Astrocyte (in vitro differentiated cells and primary cell): ENCODE data around the gene ZNF543. TPM values are rescaled to one million over a fixed set of nuclear protein-coding genes. Genes with fewer than 3 reads are reported as not detected.

ENCODE experiments used
- DNase-seq: peaks from one replicate; pipeline ENCODE4 v3.0.0-alpha.2; 2010; ENCODE audit warnings: low read depth
- FAIRE-seq: peaks from 2 replicates; lab custom pipeline; 2011; peaks lifted over from hg19 to GRCh38; lab: Jason Lieb, UNC
- H2AFZ ChIP-seq: 2 replicates; pipeline ENCODE4 v1.6.0; 2012; ENCODE audit warnings: low read depth, low read length, inconsistent platforms
- H3K27ac ChIP-seq: 2 replicates; pipeline ENCODE4 v1.5.1; 2011; ENCODE audit warnings: low read depth, low read length, inconsistent platforms
- H3K27me3 ChIP-seq: 2 replicates; pipeline ENCODE4 v1.6.0; 2011; ENCODE audit warnings: low read length, inconsistent platforms; ENCODE audit not compliant: insufficient read depth
- H3K36me3 ChIP-seq: 2 replicates; pipeline ENCODE4 v1.5.1; 2011; ENCODE audit warnings: low read length, inconsistent platforms; ENCODE audit not compliant: insufficient read depth
- H3K4me1 ChIP-seq: 2 replicates; pipeline ENCODE4 v1.5.1; 2011; ENCODE audit warnings: low read length, inconsistent platforms; ENCODE audit not compliant: insufficient read depth
- H3K4me2 ChIP-seq: 2 replicates; pipeline ENCODE4 v1.6.0; 2012; ENCODE audit warnings: low read length, inconsistent platforms
- H3K4me3 ChIP-seq: 2 replicates; pipeline ENCODE4 v1.5.1; 2011; ENCODE audit warnings: low read depth, mild to moderate bottlenecking, low read length, inconsistent platforms; ENCODE audit not compliant: insufficient read depth
- H3K79me2 ChIP-seq: 2 replicates; pipeline ENCODE4 v1.6.0; 2012; ENCODE audit warnings: mild to moderate bottlenecking, low read length, inconsistent platforms; ENCODE audit not compliant: insufficient read depth
- H3K9ac ChIP-seq: 2 replicates; pipeline ENCODE4 v1.6.0; 2012; ENCODE audit warnings: mild to moderate bottlenecking, low read length, inconsistent platforms
- H3K9me3 ChIP-seq: 2 replicates; pipeline ENCODE4 v1.5.1; 2012; ENCODE audit warnings: low read depth, mild to moderate bottlenecking, low read length, inconsistent platforms; ENCODE audit not compliant: insufficient read depth
- H4K20me1 ChIP-seq: 2 replicates; pipeline ENCODE4 v1.6.0; 2012; ENCODE audit warnings: low read length, inconsistent platforms; ENCODE audit not compliant: insufficient read depth
- H3K27ac Mint-ChIP-seq: one replicate; pipeline ENCODE4 v1.8.0; 2021; ENCODE audit warnings: mild to moderate bottlenecking, mixed read lengths; ENCODE audit not compliant: unreplicated experiment
- H3K27me3 Mint-ChIP-seq: one replicate; pipeline ENCODE4 v1.8.0; 2021; ENCODE audit warnings: low read depth, mixed read lengths; ENCODE audit not compliant: unreplicated experiment
- H3K36me3 Mint-ChIP-seq: one replicate; pipeline ENCODE4 v1.8.0; 2021; ENCODE audit warnings: low read depth, mixed read lengths; ENCODE audit not compliant: unreplicated experiment
- H3K4me1 Mint-ChIP-seq: one replicate; pipeline ENCODE4 v1.8.0; 2021; ENCODE audit warnings: low read depth, mixed read lengths; ENCODE audit not compliant: unreplicated experiment
- H3K4me3 Mint-ChIP-seq: one replicate; pipeline ENCODE4 v1.8.0; 2021; ENCODE audit warnings: mild to moderate bottlenecking, moderate library complexity, mixed read lengths; ENCODE audit not compliant: unreplicated experiment
- H3K9me3 Mint-ChIP-seq: one replicate; pipeline ENCODE4 v1.8.0; 2021; ENCODE audit warnings: mild to moderate bottlenecking, mixed read lengths; ENCODE audit not compliant: unreplicated experiment
- CTCF ChIP-seq: IDR thresholded peaks from 2 replicates; pipeline ENCODE4 v1.5.1; 2011; ENCODE audit warnings: low read depth, mild to moderate bottlenecking, inconsistent platforms, low read length, moderate library complexity; ENCODE audit not compliant: insufficient read depth
- EZH2 ChIP-seq: IDR thresholded peaks from 2 replicates; pipeline ENCODE4 v1.6.1; 2012; ENCODE audit warnings: mild to moderate bottlenecking, low read length, inconsistent platforms; ENCODE audit not compliant: insufficient read depth
- total RNA-seq: library from RNA; stranded (reverse); gene quantifications from 2 replicates; pipeline ENCODE4 v1.2.1, GENCODE V29; 2021

The ZNF543 gene
- total RNA-seq, 1 donor from 2014 or later: 9.5 TPM

- H2AFZ ChIP-seq: peak overlapping the region; percentile 88
- peaks cover 34% of the 10 kb centered on the region for H4K20me1 ChIP-seq
- peaks cover 22% of the 10 kb centered on the region for H3K4me1 ChIP-seq
- peak overlapping the region; percentile 90 for H3K4me2 ChIP-seq
- no peak overlapping the region for H3K27ac Mint-ChIP-seq
- TF ChIP-seq CTCF: no peak
- no peak for TF ChIP-seq EZH2
- H3K4me1 Mint-ChIP-seq: peaks cover 37% of the 10 kb centered on the region
- H3K36me3 ChIP-seq: peaks cover 8% of the 10 kb centered on the region
- H3K27me3 ChIP-seq: no peaks in the 10 kb centered on the region
- FAIRE-seq: no peak
- H3K9me3 Mint-ChIP-seq: peaks cover 6% of the 10 kb centered on the region
- H3K27ac ChIP-seq: peak overlapping the region; percentile 99
- no peak overlapping the region for H3K4me3 Mint-ChIP-seq
- peak overlapping the region; percentile 98 for H3K9ac ChIP-seq
- no peaks in the 10 kb centered on the region for H3K27me3 Mint-ChIP-seq
- DNase-seq: peak; percentile 99
- peaks cover 11% of the 10 kb centered on the region for H3K36me3 Mint-ChIP-seq
- H3K4me3 ChIP-seq: peak overlapping the region; percentile 79
- H3K79me2 ChIP-seq: peaks cover 44% of the 10 kb centered on the region
- H3K9me3 ChIP-seq: no peaks in the 10 kb centered on the region
These were observed 40.7 kb upstream of the ZNF543 start for GRCh38 chr19:57279418-57280164.

- TF ChIP-seq EZH2 (no peak), CTCF (no peak)
- H3K9ac ChIP-seq: peak within 1 kb of the TSS; percentile 98
- H3K4me2 ChIP-seq: peak within 1 kb of the TSS; percentile 90
- peak; percentile 94 for DNase-seq
- H3K79me2 ChIP-seq: peaks cover 52% of the 10 kb centered on the region
- no peaks in the 10 kb centered on the region for H3K27me3 ChIP-seq
- Mint-ChIP-seq H3K4me1 (peaks cover 39% of the 10 kb centered on the region), H3K9me3 (peaks cover 4% of the 10 kb centered on the region), H3K27me3 (no peaks in the 10 kb centered on the region), H3K36me3 (peaks cover 14% of the 10 kb centered on the region), H3K4me3 (no peak within 1 kb of the TSS), H3K27ac (no peak within 1 kb of the TSS)
- H3K4me3 ChIP-seq: peak within 1 kb of the TSS; percentile 79
- peak within 1 kb of the TSS; percentile 99 for H3K27ac ChIP-seq
- peaks cover 22% of the 10 kb centered on the region for H3K4me1 ChIP-seq
- H2AFZ ChIP-seq: peak within 1 kb of the TSS; percentile 88
- no peak for FAIRE-seq
- H3K36me3 ChIP-seq: peaks cover 13% of the 10 kb centered on the region
- no peaks in the 10 kb centered on the region for H3K9me3 ChIP-seq
- H4K20me1 ChIP-seq: peaks cover 42% of the 10 kb centered on the region
These were observed 39.9 kb upstream of the ZNF543 start, which contains the start of gene ZNF460 for GRCh38 chr19:57280165-57280961. ZNF460 (plus strand) TSS chr19:57280485; CDS start chr19:57280807, 322 bp downstream.
